Activated CD8-positive, alpha-beta T cell treated with anti-CD3 and anti-CD28 coated beads for 36 hours (primary cell): ENCODE data around the gene EDC4. TPM values are rescaled to one million over a fixed set of nuclear protein-coding genes. Genes with fewer than 3 reads are reported as not detected.

ENCODE experiments used
- ATAC-seq: fragments of 200-7000 bp; cut with Tn5 transposase; one replicate; pipeline ENCODE4 v1.10.0; 2021; ENCODE audit warnings: mild to moderate bottlenecking, moderate library complexity
- CTCF ChIA-PET: fragments of 350-600 bp; sonication (Branson Sonifier 250); formaldehyde crosslinking; loops from one replicate; lab custom pipeline; 2021; ENCODE audit warnings: antibody characterized with exemption; lab: Charles Lee
- POLR2A ChIA-PET: fragments of 350-600 bp; sonication (Branson Sonifier 250); formaldehyde crosslinking; loops from one replicate; lab custom pipeline; 2021; ENCODE audit warnings: antibody characterized with exemption; lab: Charles Lee
- DNase-seq: peaks from one replicate; pipeline ENCODE4 v3.0.0-alpha.2; 2020
- H3K27ac Mint-ChIP-seq: one replicate; pipeline ENCODE4 v1.8.0; 2021; ENCODE audit warnings: mild to moderate bottlenecking, mixed read lengths
- H3K27me3 Mint-ChIP-seq: one replicate; pipeline ENCODE4 v1.8.0; 2021; ENCODE audit warnings: mixed read lengths
- H3K36me3 Mint-ChIP-seq: one replicate; pipeline ENCODE4 v1.8.0; 2021; ENCODE audit warnings: low read depth, mixed read lengths
- H3K4me1 Mint-ChIP-seq: one replicate; pipeline ENCODE4 v1.8.0; 2021; ENCODE audit warnings: low read depth, mixed read lengths
- H3K4me3 Mint-ChIP-seq: one replicate; pipeline ENCODE4 v1.8.0; 2021; ENCODE audit warnings: mild to moderate bottlenecking, moderate library complexity, mixed read lengths
- H3K9me3 Mint-ChIP-seq: one replicate; pipeline ENCODE4 v1.8.0; 2021; ENCODE audit warnings: mixed read lengths
- intact Hi-C: fragments of 100-400 bp; cut with micrococcal nuclease; formaldehyde crosslinking; loops from one replicate; pipeline ENCODE4 v1.10.0; 2022
- total RNA-seq, 2 experiments: library from RNA; stranded (reverse); gene quantifications; one replicate each; pipeline ENCODE4 v1.2.3, GENCODE V29; 2021
- TF ChIP-seq, protein P1 (sequence below): fragments of 200-600 bp; IDR thresholded peaks from one replicate; pipeline ENCODE4 v1.8.0; 2022; ENCODE audit warnings: antibody characterized with exemption, mild to moderate bottlenecking

The EDC4 gene
- total RNA-seq, 2 experiments from 2014 or later, result 78.7 to 90.9 TPM

DNA sequence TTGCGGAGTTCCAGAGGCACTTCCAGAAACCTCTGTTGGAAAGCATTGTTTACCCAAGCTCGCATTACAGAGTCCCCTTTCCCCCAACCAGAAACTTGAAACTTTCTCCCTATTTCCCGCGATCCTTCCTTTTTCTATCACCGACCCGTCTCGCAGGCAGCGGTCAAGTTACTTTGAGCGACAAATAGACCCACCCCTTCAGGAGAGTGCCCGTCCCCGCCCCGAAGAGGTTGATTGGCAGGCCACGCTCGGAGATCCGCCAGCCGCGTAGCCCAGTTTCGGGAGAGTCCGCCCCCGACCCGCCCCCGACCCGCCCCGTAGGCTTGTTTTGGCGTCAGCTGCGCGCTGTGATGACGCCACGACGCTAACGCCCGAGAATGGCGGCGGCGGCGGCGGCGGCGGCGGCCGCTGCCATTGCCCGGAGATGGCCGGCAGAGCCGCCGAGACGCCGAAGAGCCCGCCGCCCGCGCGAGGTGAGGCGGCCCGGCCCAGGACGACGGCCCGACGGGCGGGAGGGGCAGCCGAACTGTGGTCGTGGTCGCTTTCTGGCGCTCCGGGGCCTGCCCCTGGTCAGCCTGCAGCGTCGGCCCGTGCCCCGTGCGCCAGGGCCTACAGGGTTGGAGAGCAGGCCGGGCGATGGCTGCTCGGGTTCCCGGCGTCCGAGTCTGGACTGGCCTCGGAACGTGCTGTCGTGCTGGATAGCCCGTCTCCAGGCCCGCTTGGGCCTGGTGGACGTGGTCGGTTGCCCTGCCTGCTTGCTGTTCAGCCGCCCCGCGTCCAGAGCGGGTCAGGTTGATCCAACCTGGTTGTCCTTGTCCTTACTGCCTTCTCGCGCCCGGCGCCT lies 20.3 kb downstream of the EDC4 start, which contains the start of gene PSKH1:
TSS of gene PSKH1 (plus strand) at position 356 of the 844 bp plus-strand sequence. CDS start 15,496 bp downstream, outside the sequence.
- ChIA-PET CTCF (interaction anchor here (0.6 to 4.9 kb wide), 11 partner anchors 9 to 372 kb away, joined by 3 to 30 read pairs (median 5); partner anchors contain the start of genes CTRL, NRN1L and PSMB10), POLR2A (interaction anchor here (0.5 to 2.1 kb wide), 12 partner anchors 9 to 112 kb away, joined by 3 to 8 read pairs (median 4); partner anchors contain the start of genes CTRL, EDC4, NRN1L and PSMB10)
- intact Hi-C loops, result no loop called here
- Mint-ChIP-seq H3K4me1 (peaks cover 26% of the 10 kb centered on the region), H3K4me3 (peak within 1 kb of the TSS; percentile 97), H3K27me3 (no peaks in the 10 kb centered on the region), H3K36me3 (no peaks in the 10 kb centered on the region), H3K9me3 (no peaks in the 10 kb centered on the region), H3K27ac (peak within 1 kb of the TSS; percentile 95)
- DNase-seq (peak; percentile 97), ATAC-seq (peak; percentile 100)
- TF ChIP-seq, protein P1, sequence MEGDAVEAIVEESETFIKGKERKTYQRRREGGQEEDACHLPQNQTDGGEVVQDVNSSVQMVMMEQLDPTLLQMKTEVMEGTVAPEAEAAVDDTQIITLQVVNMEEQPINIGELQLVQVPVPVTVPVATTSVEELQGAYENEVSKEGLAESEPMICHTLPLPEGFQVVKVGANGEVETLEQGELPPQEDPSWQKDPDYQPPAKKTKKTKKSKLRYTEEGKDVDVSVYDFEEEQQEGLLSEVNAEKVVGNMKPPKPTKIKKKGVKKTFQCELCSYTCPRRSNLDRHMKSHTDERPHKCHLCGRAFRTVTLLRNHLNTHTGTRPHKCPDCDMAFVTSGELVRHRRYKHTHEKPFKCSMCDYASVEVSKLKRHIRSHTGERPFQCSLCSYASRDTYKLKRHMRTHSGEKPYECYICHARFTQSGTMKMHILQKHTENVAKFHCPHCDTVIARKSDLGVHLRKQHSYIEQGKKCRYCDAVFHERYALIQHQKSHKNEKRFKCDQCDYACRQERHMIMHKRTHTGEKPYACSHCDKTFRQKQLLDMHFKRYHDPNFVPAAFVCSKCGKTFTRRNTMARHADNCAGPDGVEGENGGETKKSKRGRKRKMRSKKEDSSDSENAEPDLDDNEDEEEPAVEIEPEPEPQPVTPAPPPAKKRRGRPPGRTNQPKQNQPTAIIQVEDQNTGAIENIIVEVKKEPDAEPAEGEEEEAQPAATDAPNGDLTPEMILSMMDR, result no peak

DNA sequence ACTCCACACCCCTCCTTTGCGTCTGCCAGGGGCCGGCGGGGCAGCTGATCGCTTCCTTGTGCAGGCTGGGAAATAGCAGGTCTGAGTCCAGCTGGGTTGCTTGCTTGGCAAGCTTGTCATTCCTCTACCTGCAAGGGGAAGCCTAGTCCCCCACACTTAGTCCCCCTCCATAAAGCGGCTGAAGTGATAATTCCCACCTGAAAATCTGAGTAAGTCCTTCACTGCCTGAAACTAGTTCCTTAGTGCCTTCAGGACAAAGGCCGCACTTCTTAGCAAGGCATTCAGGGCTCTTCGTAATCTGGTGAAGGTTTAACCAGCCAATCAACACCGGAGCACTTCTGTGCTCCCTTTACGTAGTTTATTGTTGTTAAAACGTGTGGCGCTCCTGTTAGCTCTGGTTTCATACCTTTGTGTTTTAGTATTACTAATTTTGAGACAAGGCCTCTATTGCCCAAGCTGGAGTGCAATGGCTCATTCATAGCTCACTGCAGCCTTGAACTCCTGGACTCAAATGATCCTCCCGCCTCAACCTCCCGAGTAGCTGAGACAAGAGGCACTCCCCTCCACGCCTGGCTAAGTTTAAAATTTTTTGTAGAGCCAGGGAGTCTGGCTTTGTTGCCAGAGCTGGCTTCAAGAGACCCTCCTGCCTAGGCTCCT lies 21.0 kb downstream of the EDC4 start:
- TF ChIP-seq, protein P1, result no peak
- no peaks in the 10 kb centered on the region for H3K36me3 Mint-ChIP-seq
- no peaks in the 10 kb centered on the region for H3K27me3 Mint-ChIP-seq

DNA sequence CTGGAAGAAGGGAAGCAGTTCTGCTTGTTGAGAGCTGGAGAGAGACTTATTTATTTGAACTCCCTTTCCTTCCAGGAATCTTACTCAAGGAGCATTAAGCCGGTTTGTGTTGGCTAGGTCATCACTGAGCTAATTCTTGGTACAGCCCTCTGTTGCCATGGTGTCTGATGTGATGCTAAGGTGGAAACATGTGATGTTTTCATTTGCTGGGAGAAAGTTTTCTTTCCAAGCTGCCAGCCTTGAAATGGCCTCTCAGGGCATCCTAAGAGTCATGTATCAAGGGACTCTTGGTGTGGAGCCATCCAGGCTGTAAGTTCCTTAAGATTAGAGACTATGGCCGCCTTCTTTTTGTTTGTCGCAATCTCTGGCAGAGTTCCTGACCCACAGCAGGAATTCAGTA lies 24.4 kb downstream of the EDC4 start:
- Mint-ChIP-seq H3K27ac (no peak overlapping the region), H3K4me3 (no peak overlapping the region), H3K9me3 (no peaks in the 10 kb centered on the region), H3K27me3 (no peaks in the 10 kb centered on the region), H3K36me3 (no peaks in the 10 kb centered on the region), H3K4me1 (peaks cover 31% of the 10 kb centered on the region)
- ChIA-PET CTCF (interaction anchor here (0.7 to 4.8 kb wide), 7 partner anchors 13 to 168 kb away, joined by 3 to 31 read pairs (median 5); partner anchors contain the start of gene NRN1L), POLR2A (interaction anchor here (1.3 to 1.5 kb wide), 3 partner anchors 9 to 39 kb away, joined by 3 to 7 read pairs (median 4); partner anchors contain the start of gene PSMB10)
- intact Hi-C loops, result no loop called here
- ATAC-seq (no peak), DNase-seq (no peak)
- TF ChIP-seq, protein P1, result no peak

More for the DNA sequence above, 21.0 kb downstream of the EDC4 start:
- Mint-ChIP-seq H3K4me1 (peaks cover 26% of the 10 kb centered on the region), H3K4me3 (peak overlapping the region; percentile 97), H3K9me3 (no peaks in the 10 kb centered on the region), H3K27ac (peak overlapping the region; percentile 95)
- peak; percentile 29 for DNase-seq
- POLR2A ChIA-PET, result interaction anchor here (0.5 to 2.1 kb wide), 11 partner anchors 19 to 331 kb away, joined by 3 to 8 read pairs (median 3); partner anchors contain the start of genes EDC4 and PSMB10
- intact Hi-C loops, result no loop called here
- ATAC-seq, result no peak
- CTCF ChIA-PET, result interaction anchor here (0.9 to 4.9 kb wide), 8 partner anchors 10 to 373 kb away, joined by 3 to 30 read pairs (median 6); partner anchors contain the start of genes CTRL, NRN1L and PSMB10

DNA sequence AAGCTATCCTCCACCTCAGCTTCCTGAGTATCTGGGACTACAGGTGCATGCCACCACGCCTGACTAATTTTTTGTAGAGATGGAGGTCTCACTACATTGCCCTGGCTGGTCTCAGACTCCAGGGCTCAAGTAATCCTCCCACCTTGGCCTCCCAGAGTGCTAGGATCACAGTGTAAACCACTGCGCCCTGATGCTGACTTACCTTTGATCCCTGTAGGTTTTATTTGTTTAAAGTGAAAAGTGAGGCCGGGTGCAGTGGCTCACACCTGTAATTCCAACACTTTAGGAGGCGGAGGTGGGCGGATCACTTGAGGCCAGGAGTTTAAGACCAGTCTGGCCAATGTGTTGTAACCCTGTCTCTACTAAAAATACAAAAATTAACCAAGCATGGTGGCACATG lies 28.9 kb downstream of the EDC4 start:
- ChIA-PET CTCF (interaction anchor here (2.2 kb wide), 1 partner anchor 18 kb away, joined by 9 read pairs; no protein-coding TSS in a partner anchor), POLR2A (no interaction called here)
- Mint-ChIP-seq H3K36me3 (no peaks in the 10 kb centered on the region), H3K9me3 (no peaks in the 10 kb centered on the region), H3K27me3 (no peaks in the 10 kb centered on the region), H3K4me1 (peaks cover 12% of the 10 kb centered on the region), H3K4me3 (no peak overlapping the region), H3K27ac (no peak overlapping the region)
- ATAC-seq (no peak), DNase-seq (no peak)
- intact Hi-C loops, result no loop called here
- TF ChIP-seq, protein P1, result no peak
